Airway epithelial cell (primary cell): ENCODE measurements around the gene EXOC3L4. TPM values are rescaled to one million over a fixed set of nuclear protein-coding genes. Genes with fewer than 3 reads are reported as not detected.

Source experiments
- total RNA-seq: library from RNA; depleted of rRNA; stranded (reverse); fragments of >200 nt; gene quantifications from 2 replicates; pipeline ENCODE4 v1.2.3, GENCODE V29; 2015

Gene EXOC3L4
- total RNA-seq: not detected in 2 replicates

DNA sequence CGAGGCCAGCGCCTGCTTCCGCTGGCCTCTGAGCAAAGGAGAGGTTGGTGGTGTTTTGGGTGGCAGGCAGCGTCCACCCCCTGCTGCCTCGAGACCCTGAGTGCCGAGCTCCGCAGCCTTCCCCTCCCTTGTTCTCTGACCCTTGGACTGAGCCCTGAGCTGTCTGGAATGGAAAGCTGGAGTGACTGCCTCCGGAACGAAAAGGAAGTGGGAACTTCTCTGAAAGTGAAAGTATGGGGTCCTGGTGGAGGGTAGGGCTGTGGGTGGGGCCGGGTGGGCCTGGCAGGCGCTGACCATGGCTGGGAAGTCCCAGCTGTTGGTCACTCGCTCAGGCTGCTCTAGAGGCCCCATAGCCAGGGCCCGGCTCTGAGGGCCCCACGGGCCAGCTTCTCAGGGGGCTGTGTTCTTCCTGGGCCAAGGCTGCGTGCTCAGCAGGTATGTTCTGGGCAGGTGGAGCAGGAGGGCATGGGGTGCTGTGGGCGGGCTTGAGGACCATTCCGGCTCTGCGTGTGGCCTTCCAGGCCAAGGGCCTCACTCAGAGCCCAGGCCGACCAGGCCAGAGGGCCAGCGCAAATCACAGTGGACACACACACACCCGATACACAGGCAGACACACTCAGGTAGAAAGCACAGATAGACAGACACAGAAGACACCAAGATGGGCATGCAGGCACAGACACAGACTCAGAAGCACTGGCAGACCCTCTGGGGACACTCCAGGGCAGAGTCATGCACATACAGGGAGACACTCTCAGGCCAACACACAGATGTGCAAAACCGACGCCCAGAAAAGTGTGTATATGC is at the start of gene EXOC3L4:
Gene EXOC3L4, plus strand, starts transcription at position 320 of the 804 bp plus-strand sequence. CDS start 5,495 bp downstream, outside the sequence.

DNA sequence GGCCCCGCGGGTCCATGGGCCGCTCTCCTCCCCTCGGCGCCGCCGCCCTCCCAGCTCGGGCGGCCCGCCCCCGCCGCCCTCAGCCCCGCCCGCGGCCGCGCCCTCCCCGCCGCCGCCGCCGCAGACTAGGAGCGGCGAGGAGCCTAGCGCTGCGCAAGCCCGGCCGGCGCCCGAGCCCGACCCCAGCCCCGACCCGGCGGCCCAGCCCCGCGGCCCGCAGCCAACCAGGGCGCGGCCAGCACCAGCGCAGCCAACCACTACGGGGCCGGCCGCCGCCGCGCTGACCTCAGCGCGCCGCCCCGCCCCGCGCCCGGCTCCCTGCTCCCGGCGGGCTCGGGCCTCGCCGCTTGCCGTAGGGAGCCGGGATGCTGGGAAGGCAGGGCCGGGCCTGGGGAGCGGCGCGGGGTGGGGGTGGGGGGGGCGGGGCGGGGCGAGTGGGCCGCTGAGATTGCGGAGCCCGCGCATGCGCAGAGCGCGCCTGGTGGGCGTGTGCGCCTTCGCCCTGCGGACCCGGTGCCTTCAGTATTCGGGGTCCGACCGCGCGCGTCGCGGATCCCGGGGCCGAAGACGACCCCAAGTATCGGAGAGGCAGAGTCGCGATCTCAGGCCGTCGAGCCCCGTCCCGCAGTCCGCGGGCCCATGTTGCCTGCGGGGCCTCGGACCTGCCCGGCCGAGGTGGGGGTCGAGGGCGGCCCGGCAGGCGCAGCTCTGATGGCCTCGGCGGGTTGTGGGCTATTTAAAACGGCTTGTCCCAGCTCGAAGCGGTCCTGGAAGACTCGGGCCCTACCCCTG is 37.0 kb upstream of the EXOC3L4 start, which contains the start of gene CDC42BPB:
Gene CDC42BPB, minus strand, starts transcription at position 178 of the 792 bp plus-strand sequence. CDS start 376 bp downstream, outside the sequence.

DNA sequence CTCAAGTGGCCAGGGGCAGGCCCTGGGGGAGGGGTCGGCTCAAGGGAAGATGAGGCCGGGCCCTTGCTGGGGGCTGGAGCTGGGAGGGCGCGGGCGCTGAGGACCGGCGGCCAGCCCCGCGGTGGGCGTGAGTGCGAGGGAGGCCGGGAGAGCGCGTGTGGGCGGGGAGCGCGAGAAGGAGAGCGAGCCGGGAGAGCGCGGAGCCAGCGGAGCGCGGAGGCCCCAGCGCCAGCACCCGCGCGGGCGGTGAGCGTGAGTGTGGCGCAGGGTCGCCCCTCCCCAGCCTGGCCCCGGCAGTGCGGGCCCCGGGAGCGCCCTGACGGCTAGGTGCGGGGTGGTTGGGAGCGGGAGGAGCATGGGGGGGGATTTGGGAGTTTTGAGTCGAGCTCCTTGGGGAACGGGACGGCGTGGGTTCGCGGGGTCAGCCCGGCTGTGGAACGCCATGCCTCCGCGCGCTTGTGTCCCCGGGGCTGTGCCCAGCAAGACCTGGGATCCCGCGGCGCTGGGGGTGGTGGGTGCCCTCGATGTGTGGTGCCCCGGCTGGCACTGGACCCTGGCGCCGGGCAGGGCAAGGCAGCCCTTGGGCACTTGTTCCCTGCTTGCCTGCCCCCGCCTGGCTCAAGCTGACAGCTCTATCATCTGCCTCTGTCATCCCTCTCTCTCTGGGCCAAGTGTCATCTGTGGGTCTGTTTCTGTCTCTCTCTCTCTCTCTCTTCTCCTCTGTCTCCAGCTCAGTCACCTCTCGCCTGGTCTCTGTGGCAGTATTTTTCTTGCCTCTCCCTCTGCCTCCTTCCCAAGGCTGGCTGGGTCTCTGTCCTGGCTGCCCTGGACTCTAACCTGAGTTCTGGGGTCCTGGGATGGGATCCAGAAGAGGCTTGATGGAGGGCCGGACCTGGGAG is 10.3 kb upstream of the EXOC3L4 start, which contains the start of gene LBHD2:
Gene LBHD2, plus strand, starts transcription at position 190 of the 899 bp plus-strand sequence. CDS start 1,803 bp downstream, outside the sequence.

DNA sequence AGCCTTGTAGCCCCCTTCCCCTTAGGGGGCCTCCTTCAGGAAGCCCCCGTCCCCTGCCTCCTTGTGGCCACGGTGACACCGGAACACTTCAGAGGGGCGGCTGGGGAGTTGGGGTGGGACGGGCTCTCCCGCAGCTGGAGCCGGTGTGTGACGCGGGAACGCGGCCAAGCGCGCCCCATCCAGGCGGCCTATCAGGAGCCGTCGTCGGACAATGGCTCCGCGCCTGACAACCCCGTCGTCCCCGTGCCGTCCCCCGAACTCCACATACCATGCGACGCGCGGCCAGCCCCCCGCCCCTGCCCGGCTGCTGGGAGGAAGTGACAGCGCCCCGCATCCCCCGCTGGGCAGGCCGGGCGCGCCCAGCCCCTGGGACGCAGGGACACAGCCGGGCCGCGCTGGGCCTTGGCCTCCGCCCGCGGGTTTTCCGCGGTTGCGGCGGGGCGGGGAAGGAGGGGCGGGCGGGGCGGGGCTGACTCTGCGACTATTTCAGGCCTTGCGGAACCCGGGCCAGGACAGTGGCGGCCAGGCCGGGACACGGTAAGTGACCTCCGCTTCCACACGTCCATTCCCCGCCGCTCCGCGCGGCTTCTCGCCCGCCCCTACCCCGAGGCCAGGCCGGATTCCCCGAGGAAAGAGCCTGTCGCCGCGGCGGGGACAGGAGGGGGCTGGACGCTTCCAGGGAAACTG is 28.6 kb downstream of the EXOC3L4 start, which contains the start of gene TNFAIP2:
Gene TNFAIP2, plus strand, starts transcription at position 515 of the 687 bp plus-strand sequence. CDS start 2,997 bp downstream, outside the sequence.

Other genes starting within 250 kb of the EXOC3L4 start
- gene AMN, start 172.1 kb upstream of the EXOC3L4 start, total RNA-seq: 1.1 and 3.8 TPM in 2 replicates
- 54.7 and 66.1 TPM in 2 replicates for gene CDC42BPB, start 37.2 kb upstream of the EXOC3L4 start, total RNA-seq
- not detected in 2 replicates for gene LBHD2, start 10.5 kb upstream of the EXOC3L4 start, total RNA-seq
- gene TNFAIP2, start 28.7 kb downstream of the EXOC3L4 start, total RNA-seq: 4.4 and 5.4 TPM in 2 replicates
- gene EIF5, start 239.5 kb downstream of the EXOC3L4 start, total RNA-seq: 117 and 136 TPM in 2 replicates